OCI-LY7 (cell line): ENCODE data around the gene ELMO1.
A peak's percentile ranks its signal among the peaks of the same experiment; 100 is the strongest.

Experiments used
- EZH2phosphoT487 ChIP-seq: fragments of 200-600 bp; sonication (generic); IDR thresholded peaks from 2 replicates; pipeline ENCODE4 v1.6.1; 2018; ENCODE audit warnings: low read depth, borderline replicate concordance, mild to moderate bottlenecking, mixed run types, antibody characterized with exemption, low read length, moderate library complexity, mixed read lengths
- TF ChIP-seq, protein P1 (sequence below): fragments of 200-600 bp; sonication (generic); conservative IDR thresholded peaks from 2 replicates; pipeline ENCODE4 v1.5.1; 2014; ENCODE audit warnings: mild to moderate bottlenecking, antibody characterized with exemption, low read length, moderate library complexity, mixed read lengths

DNA sequence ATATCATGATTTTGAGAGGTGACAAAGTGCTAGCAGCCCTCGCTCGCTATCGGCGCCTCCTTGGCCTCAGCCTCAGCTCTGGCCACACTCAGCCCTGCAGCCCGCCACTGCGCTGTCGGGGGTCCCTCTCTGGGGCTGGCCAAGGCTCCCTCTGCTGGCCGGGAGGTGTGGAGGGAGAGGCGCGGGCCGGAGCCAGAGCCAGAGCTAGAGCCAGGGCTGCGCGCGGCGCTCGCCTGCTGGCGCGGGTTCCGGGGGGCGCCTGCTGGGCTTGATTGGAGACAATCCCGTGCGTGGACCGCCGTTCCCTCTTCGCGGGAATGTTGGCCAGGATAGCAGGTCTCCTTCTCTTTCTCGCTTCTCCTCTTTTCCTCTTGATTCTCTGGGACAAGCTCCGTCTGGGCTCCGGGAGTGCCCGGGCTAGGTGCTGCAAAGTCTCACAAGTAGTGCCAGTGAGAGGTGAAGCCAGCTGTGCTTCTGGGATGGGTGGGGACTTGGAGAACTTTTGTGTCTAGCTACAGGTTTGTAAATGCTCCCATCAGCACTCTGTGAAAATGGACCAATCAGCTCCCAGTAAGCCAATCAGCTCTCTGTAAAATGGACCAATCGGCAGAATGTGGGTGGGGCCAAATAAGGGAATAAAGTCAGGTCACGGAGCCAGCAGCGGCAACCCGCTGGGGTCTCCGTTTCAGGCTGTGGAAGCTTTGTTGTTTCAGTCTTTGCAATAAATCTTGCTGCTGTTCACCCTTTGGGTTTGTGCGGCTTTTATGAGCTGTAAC, 43.4 kb upstream of the ELMO1 start:
- TF ChIP-seq, protein P1, sequence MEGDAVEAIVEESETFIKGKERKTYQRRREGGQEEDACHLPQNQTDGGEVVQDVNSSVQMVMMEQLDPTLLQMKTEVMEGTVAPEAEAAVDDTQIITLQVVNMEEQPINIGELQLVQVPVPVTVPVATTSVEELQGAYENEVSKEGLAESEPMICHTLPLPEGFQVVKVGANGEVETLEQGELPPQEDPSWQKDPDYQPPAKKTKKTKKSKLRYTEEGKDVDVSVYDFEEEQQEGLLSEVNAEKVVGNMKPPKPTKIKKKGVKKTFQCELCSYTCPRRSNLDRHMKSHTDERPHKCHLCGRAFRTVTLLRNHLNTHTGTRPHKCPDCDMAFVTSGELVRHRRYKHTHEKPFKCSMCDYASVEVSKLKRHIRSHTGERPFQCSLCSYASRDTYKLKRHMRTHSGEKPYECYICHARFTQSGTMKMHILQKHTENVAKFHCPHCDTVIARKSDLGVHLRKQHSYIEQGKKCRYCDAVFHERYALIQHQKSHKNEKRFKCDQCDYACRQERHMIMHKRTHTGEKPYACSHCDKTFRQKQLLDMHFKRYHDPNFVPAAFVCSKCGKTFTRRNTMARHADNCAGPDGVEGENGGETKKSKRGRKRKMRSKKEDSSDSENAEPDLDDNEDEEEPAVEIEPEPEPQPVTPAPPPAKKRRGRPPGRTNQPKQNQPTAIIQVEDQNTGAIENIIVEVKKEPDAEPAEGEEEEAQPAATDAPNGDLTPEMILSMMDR: peak; percentile 16; the same call in 1 of the 2 replicates
- no peak for TF ChIP-seq EZH2phosphoT487
